Measurements from ENCODE around the gene PI4K2B. TPM values are rescaled to one million over a fixed set of nuclear protein-coding genes. Genes with fewer than 3 reads are reported as not detected.
"Not testable (repeated sequence)": the region's sequence is repeated elsewhere in the genome, so short reads cannot be mapped to it uniquely, and the experiment has no call there.

The PI4K2B gene
- total RNA-seq, 1 donor from 2014 or later: 12.2 TPM

DNA sequence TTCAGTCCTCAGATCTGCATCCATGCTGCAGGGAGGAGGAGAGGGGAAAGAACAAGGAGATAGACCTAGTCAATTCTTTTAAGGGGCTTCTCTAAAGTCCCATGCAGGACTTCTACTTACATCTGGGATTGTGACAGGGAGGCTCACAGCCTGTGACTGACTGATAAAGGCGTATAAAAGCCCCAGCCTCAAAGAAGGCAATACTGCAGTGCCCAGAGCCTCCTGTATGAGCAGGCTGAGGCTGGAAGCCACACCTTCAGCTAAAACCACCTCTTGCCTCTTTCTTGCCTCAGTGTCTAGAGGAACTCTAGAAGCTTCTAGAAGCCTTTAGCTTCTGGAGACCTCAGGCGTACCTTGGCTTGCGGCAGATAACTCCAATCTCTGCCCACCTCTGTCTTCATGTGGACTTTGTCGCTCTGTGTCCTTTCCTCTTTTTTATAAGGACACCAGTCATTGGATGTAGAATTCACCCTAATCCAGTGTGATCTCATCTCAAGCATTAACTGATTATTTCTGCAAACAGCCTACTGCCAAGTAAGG is 72.8 kb downstream of the PI4K2B start:
- DNase-seq (ENCODE audit: low spot score): no peak

- no peak for DNase-seq (ENCODE audit: low spot score)
These were observed 73.8 kb downstream of the PI4K2B start for GRCh38 chr4:25307596-25307995.

DNA sequence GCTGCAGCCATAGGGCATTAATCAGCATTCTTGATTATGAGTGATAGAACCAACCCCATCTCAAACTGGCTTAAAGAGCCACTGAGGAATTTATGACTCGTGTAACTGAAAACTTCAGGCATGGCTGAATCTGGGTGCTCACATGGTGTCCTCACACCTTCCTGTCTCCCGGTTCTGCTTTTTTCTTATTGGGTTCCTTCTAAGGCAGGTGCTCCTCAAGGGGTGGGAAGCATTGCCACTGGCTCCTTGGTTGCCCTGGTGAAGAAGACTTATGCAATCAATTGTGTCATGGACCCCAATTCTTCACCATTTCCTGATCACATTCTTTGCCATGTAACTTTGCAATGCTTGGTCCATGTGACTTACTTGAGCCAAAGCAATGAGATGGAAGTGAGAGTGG is 74.5 kb downstream of the PI4K2B start:
- DNase-seq (ENCODE audit: low spot score): no peak

GRCh38 chr4:25308761-25309160 is 74.9 kb downstream of the PI4K2B start:
- DNase-seq (ENCODE audit: low spot score): no peak

DNA sequence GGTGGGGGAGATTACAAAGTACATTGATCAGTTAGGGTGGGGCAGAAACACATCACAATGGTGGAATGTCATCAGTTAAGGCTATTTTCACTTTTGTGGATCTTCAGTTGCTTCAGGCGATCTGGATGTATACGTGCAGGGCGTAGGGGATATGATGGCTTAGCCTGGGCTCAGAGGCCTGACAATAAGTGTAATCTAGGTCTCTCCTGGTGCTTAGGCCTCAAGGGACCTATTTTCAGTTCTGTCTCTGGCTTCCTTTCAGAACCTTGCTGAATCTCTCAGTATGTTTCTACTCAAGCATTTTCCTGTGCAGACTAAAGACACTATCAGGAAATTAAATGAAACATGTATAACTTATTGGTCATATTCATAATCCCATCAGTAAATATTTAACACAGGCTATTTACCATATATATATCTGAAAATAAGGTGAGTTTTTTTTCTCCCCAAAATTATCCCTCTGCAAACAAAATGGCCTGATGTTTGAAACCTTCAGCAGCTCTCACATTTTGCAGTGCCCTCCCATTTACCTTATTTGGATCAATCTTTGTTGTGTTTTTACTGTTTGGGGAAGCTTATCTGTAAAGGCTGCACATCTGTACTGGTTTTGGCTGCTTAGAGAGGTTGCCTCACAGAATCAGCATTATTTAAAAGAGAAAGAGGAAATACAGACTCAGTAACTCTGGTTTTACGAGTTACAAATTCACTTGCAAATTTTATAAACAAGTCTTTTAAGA is 76.4 kb downstream of the PI4K2B start:
- DNase-seq (ENCODE audit: low spot score): no peak

GRCh38 chr4:25310803-25311166 is 77.0 kb downstream of the PI4K2B start:
- no peak for DNase-seq (ENCODE audit: low spot score)

DNA sequence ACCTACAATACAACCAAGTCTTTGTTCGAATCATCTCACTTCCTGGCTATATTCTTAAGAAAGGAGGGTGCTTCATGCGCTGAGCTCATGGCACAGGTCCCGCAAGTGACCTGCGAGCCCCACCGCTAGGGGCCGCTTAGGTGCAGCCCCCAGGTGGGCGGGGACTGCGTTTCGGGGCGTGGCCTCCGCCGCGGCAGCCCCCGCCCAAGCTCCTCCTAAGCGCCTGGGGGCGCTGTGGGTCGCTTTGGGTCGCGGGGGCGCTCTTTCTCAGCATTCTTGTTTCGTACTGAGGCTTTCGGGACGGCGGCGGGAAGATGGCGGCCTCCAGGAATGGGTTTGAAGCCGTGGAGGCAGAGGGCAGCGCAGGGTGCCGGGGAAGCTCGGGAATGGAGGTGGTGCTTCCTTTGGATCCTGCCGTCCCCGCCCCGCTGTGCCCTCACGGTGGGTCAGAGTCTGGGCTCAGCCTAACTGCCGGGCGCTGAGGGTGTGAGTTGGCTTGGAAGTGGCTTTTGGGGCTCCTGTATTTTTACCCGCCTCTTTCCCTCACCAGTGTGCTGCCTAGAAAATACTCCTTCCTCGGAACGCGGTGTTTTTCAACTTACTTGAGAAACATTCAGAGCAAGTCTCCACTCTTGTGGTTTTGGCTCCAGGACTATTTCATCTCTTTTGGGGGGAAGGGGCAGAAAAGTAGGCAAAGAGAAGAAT is 78.8 kb downstream of the PI4K2B start, which contains the start of gene ZCCHC4:
Gene ZCCHC4 (plus strand): TSS at position 279 of the 705 bp plus-strand sequence. CDS start 36 bp downstream, at position 315.
- DNase-seq (ENCODE audit: low spot score): peak; percentile 96

- DNase-seq (ENCODE audit: low spot score): no peak
These were observed 79.5 kb downstream of the PI4K2B start for GRCh38 chr4:25313201-25313895.

DNA sequence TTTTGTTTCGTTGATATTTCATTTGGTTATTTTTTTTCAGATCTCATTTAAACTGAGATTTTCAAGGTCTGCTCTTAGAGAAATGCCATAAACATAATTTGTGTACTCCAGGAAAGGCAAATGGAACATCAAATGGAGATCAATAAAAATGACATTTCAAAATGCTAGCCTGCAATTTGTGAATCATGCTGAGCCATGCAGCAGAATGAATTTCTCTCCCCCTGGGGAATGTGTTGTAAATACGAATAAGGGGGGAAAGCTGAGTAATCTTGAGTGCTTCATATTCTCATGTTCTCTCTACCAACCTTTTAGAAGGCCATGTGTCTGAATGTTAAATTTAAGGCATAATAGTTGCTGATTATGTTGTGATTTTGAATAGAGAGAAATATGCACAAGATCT is 86.5 kb downstream of the PI4K2B start:
- DNase-seq (ENCODE audit: low spot score): no peak

DNA sequence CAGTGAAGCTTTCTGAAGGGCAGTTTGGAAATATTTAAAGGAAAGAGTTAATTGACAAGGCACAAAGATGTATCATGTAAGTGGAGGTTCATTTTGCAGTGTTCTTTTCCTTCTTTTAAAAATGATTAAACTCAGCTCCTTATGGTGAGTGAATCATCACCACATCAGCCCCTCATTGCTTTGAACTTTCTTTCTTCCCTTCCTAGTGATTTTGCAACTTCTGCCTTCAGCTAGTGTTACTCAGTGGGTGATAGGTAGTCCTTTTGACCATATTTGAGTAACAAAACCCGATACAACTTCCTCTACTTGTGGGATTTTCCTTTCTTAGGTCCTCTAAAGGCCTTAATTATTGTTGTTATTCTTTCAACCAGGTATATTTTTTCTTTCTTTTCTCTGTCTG is 86.9 kb downstream of the PI4K2B start:
- DNase-seq (ENCODE audit: low spot score): no peak

GRCh38 chr4:25321703-25322102 is 87.9 kb downstream of the PI4K2B start:
- no peak for DNase-seq (ENCODE audit: low spot score)

- DNase-seq (ENCODE audit: low spot score): not testable (repeated sequence)
These were observed 94.6 kb downstream of the PI4K2B start for GRCh38 chr4:25328463-25328862.

Other genes with a start within 250 kb of the PI4K2B start
- 6.1 TPM for gene LGI2, start 203.1 kb upstream of the PI4K2B start, total RNA-seq
- 6.7 TPM for gene SEPSECS, start 73.6 kb upstream of the PI4K2B start, total RNA-seq
- gene ZCCHC4, start 78.7 kb downstream of the PI4K2B start, total RNA-seq: 8.4 TPM
- gene ANAPC4, start 143.2 kb downstream of the PI4K2B start, total RNA-seq: 22.5 TPM